ENCODE measurements around the gene FBXO17. TPM values are rescaled to one million over a fixed set of nuclear protein-coding genes. Genes with fewer than 3 reads are reported as not detected.
A peak's percentile ranks its signal among the peaks of the same experiment; 100 is the strongest.
"Not testable (repeated sequence)": the region's sequence is repeated elsewhere in the genome, so short reads cannot be mapped to it uniquely, and the experiment has no call there.

The FBXO17 gene
- total RNA-seq, 2 experiments from 2014 or later = not detected

DNA sequence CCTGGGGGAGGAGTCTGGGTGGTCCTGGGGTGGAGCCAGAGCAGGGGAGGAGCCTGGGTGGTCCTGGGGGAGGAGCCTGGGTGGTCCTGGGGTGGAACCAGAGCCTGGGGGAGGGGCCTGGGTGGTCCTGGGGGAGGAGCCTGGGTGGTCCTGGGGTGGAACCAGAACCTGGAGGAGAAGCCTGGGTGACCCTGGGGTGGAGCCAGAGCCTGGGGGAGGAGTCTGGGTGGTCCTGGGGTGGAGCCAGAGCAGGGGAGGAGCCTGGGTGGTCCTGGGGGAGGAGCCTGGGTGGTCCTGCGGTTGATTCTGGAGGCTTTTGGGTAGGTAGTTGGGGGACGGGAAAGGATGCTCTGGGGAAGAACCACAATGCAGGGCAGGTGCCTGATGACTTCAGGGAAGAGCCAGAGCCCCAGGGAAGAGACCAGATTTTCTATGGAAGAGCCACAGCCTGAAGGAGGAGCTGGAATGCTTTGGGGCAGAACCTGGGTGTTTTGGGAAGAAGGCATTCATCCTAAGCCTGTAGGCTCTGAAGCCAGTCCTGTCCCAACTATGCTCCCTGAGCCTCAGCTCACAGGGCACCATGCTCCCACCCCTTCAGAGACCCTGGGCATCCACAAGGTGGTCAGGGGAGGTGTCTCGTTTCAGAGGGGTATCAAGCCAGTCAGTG lies 29.8 kb downstream of the FBXO17 start:
- peaks cover 23% of the 10 kb centered on the region for H3K27me3 Mint-ChIP-seq
- H3K4me1 Mint-ChIP-seq = peaks cover 19% of the 10 kb centered on the region
- no peak for DNase-seq
- no peak for ATAC-seq (ENCODE audit: low read depth)
- H3K36me3 Mint-ChIP-seq = peaks cover 3% of the 10 kb centered on the region
- H3K4me3 Mint-ChIP-seq = no peak overlapping the region
- no peak overlapping the region for H3K27ac Mint-ChIP-seq
- POLR2A ChIA-PET = interaction anchor here (1.6 kb wide), 1 partner anchor 15 kb away, joined by 4 read pairs; the partner anchor contains the start of genes MRPS12 and SARS2
- H3K9me3 Mint-ChIP-seq = no peaks in the 10 kb centered on the region

DNA sequence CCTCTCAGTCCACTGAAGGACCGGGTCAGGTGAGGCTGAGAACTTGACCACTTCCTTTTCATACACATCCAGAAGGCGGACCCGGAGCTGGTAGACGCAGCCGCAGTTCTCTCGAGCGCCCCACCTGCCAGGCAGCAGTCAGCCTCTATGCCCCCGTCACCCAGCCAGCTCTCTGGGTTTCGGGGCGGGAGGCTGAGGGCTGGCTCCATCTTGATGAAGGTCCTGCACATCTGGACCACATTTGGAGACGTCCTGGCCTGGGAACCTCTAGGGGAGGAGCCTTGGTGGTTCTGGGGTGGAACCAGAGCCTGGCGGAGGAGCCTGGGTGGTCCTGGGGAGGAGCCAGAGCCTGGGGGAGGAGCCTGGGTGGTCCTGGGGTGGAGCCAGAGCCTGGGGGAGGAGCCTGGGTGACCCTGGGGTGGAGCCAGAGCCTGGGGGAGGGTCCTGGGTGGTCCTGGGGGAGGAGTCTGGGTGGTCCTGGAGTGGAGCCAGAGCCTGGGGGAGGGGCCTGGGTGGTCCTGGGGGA lies 30.5 kb downstream of the FBXO17 start:
- peaks cover 3% of the 10 kb centered on the region for H3K36me3 Mint-ChIP-seq
- no peak overlapping the region for H3K27ac Mint-ChIP-seq
- ATAC-seq (ENCODE audit: low read depth) (no peak), DNase-seq (no peak)
- H3K27me3 Mint-ChIP-seq = peaks cover 23% of the 10 kb centered on the region
- H3K4me1 Mint-ChIP-seq = peaks cover 20% of the 10 kb centered on the region
- no peak overlapping the region for H3K4me3 Mint-ChIP-seq
- POLR2A ChIA-PET = interaction anchor here (1.6 kb wide), 1 partner anchor 14 kb away, joined by 4 read pairs; the partner anchor contains the start of genes MRPS12 and SARS2
- H3K9me3 Mint-ChIP-seq = no peaks in the 10 kb centered on the region

- Mint-ChIP-seq H3K4me1 (peaks cover 15% of the 10 kb centered on the region), H3K4me3 (no peak overlapping the region), H3K27ac (no peak overlapping the region), H3K27me3 (peaks cover 16% of the 10 kb centered on the region), H3K36me3 (peaks cover 3% of the 10 kb centered on the region), H3K9me3 (no peaks in the 10 kb centered on the region)
- POLR2A ChIA-PET = interaction anchor here (0.6 kb wide), 1 partner anchor 598 kb away, joined by 5 read pairs; no protein-coding TSS in a partner anchor
- no peak for ATAC-seq (ENCODE audit: low read depth)
- DNase-seq = no peak
Measured at GRCh38 chr19:38942471-38943181, 32.9 kb downstream of the FBXO17 start.

DNA sequence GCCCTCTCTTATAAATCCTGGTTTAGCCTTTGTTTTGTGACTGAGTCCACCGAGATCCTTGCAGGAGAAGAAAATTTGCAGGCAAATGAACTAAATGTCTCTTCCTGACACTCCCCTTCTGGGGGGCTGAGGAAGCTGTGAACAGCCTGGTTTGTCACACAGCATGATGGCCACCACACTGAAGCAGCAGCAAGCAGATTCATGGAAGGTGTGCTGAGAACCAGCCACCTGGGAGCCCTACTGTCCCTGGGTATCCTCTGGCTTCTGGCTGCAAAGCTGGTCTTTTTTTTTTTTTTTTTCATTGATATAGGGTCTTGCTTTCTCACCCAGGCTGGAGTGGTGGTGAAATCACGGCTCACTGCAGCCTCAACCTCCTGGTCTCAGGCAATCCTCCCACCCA lies 33.6 kb downstream of the FBXO17 start:
- DNase-seq = no peak
- ATAC-seq (ENCODE audit: low read depth) = no peak
- no peaks in the 10 kb centered on the region for H3K9me3 Mint-ChIP-seq
- H3K27ac Mint-ChIP-seq = no peak overlapping the region
- peaks cover 15% of the 10 kb centered on the region for H3K4me1 Mint-ChIP-seq
- POLR2A ChIA-PET = interaction anchor here (0.6 kb wide), 1 partner anchor 599 kb away, joined by 5 read pairs; no protein-coding TSS in a partner anchor
- H3K4me3 Mint-ChIP-seq = peak overlapping the region; percentile 18
- peaks cover 3% of the 10 kb centered on the region for H3K36me3 Mint-ChIP-seq
- H3K27me3 Mint-ChIP-seq = peaks cover 12% of the 10 kb centered on the region

DNA sequence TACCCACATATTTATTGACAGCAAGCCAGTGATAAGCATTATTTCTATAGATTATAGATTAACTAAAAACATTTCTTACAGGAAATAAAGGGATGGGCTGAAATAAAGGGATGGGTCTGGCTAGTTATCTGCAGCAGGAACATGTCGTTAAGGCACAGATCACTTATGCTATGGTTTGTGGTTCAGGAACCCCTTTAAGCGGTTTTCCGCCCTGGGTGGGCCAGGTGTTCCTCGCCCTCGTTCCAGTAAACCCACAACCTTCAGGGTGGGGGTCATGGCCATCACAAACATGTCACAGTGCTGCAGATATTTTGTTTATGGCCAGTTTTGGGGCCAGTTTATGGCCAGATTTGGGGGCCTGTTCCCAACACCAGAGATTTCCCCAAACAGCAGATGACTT lies 34.1 kb downstream of the FBXO17 start:
- H3K36me3 Mint-ChIP-seq; ATAC-seq (ENCODE audit: low read depth); H3K27ac Mint-ChIP-seq; H3K9me3 Mint-ChIP-seq; DNase-seq: not testable (repeated sequence)
- POLR2A ChIA-PET = interaction anchor here (1.7 kb wide), 1 partner anchor 10 kb away, joined by 7 read pairs; the partner anchor contains the start of genes MRPS12 and SARS2
- H3K4me3 Mint-ChIP-seq = peak overlapping the region; percentile 42
- peaks cover 12% of the 10 kb centered on the region for H3K27me3 Mint-ChIP-seq
- peaks cover 14% of the 10 kb centered on the region for H3K4me1 Mint-ChIP-seq

- Mint-ChIP-seq H3K36me3 (peaks cover 13% of the 10 kb centered on the region), H3K27me3 (peaks cover 12% of the 10 kb centered on the region), H3K27ac (no peak overlapping the region), H3K4me3 (no peak overlapping the region), H3K4me1 (peaks cover 14% of the 10 kb centered on the region), H3K9me3 (peaks cover 1% of the 10 kb centered on the region)
- ATAC-seq (ENCODE audit: low read depth) (no peak), DNase-seq (no peak)
- POLR2A ChIA-PET = interaction anchor here (1.7 kb wide), 1 partner anchor 9 kb away, joined by 7 read pairs; the partner anchor contains the start of genes MRPS12 and SARS2
Measured at GRCh38 chr19:38939957-38940356, 35.6 kb downstream of the FBXO17 start.

DNA sequence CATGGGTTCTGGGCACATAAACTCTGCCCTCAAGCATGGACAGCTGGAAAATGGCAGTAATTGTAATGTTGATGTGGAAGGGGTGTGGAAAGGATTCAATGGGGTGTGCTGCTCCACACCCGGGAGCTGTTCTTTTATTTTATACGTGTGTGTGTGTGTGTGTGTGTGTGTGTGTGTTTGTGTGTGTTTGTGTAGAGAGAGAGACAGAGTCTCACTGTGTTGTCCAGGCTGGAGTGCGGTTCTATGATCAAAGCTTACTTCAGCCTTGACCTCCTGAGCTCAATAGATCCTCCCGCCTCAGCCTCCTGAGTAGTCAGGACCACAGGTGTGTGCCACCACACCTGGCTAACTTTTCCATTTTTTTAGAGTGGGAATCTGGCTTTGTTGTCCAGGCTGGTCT lies 42.0 kb downstream of the FBXO17 start:
- DNase-seq (no peak), ATAC-seq (ENCODE audit: low read depth) (no peak)
- no peaks in the 10 kb centered on the region for H3K27me3 Mint-ChIP-seq
- H3K27ac Mint-ChIP-seq = no peak overlapping the region
- H3K9me3 Mint-ChIP-seq = peaks cover 6% of the 10 kb centered on the region
- H3K4me3 Mint-ChIP-seq = no peak overlapping the region
- POLR2A ChIA-PET = no interaction called here
- peaks cover 24% of the 10 kb centered on the region for H3K4me1 Mint-ChIP-seq
- H3K36me3 Mint-ChIP-seq = peaks cover 31% of the 10 kb centered on the region

- Mint-ChIP-seq H3K27ac (no peak overlapping the region), H3K27me3 (no peaks in the 10 kb centered on the region), H3K9me3 (peaks cover 6% of the 10 kb centered on the region), H3K4me1 (peaks cover 29% of the 10 kb centered on the region), H3K36me3 (peaks cover 32% of the 10 kb centered on the region), H3K4me3 (no peak overlapping the region)
- POLR2A ChIA-PET = interaction anchor here (0.7 to 3.7 kb wide), 2 partner anchors 32 to 263 kb away, joined by 3 to 13 read pairs; partner anchors contain the start of genes NFKBIB and SIRT2
- no peak for ATAC-seq (ENCODE audit: low read depth)
- DNase-seq = no peak
Measured at GRCh38 chr19:38932425-38933179, 42.9 kb downstream of the FBXO17 start.

- no peaks in the 10 kb centered on the region for H3K27me3 Mint-ChIP-seq
- H3K4me1 Mint-ChIP-seq = peaks cover 29% of the 10 kb centered on the region
- DNase-seq = no peak
- POLR2A ChIA-PET = interaction anchor here (0.8 to 3.7 kb wide), 8 partner anchors 9 to 558 kb away, joined by 3 to 13 read pairs (median 7); partner anchors contain the start of genes EIF3K, MAP4K1, NFKBIB and PSMD8
- ATAC-seq (ENCODE audit: low read depth) = no peak
- H3K27ac Mint-ChIP-seq = peak overlapping the region; percentile 99
- peaks cover 32% of the 10 kb centered on the region for H3K36me3 Mint-ChIP-seq
- peak overlapping the region; percentile 98 for H3K4me3 Mint-ChIP-seq
- peaks cover 6% of the 10 kb centered on the region for H3K9me3 Mint-ChIP-seq
Measured at GRCh38 chr19:38931521-38931793, 44.1 kb downstream of the FBXO17 start.

- Mint-ChIP-seq H3K36me3 (peaks cover 30% of the 10 kb centered on the region), H3K27ac (peak within 1 kb of the TSS; percentile 99), H3K9me3 (peaks cover 6% of the 10 kb centered on the region), H3K27me3 (no peaks in the 10 kb centered on the region), H3K4me3 (peak within 1 kb of the TSS; percentile 98), H3K4me1 (peaks cover 29% of the 10 kb centered on the region)
- DNase-seq (peak; percentile 95), ATAC-seq (ENCODE audit: low read depth) (peak; percentile 92)
- POLR2A ChIA-PET = interaction anchor here (0.8 to 3.7 kb wide), 20 partner anchors 10 to 557 kb away, joined by 3 to 13 read pairs (median 6); partner anchors contain the start of genes ECH1, EIF3K, FAM98C and MAP4K1
Measured at GRCh38 chr19:38930776-38931520, 44.6 kb downstream of the FBXO17 start, which contains the start of gene MRPS12. MRPS12 (plus strand) TSS chr19:38930944; CDS start chr19:38931295, 351 bp downstream.

GRCh38 chr19:38929929-38930775 lies 45.4 kb downstream of the FBXO17 start, which contains the start of gene SARS2:
SARS2 (minus strand) TSS chr19:38930763; CDS start chr19:38930736, 27 bp downstream.
- ATAC-seq (ENCODE audit: low read depth) (peak; percentile 74), DNase-seq (peak; percentile 96)
- Mint-ChIP-seq H3K27ac (peak within 1 kb of the TSS; percentile 99), H3K36me3 (peaks cover 24% of the 10 kb centered on the region), H3K4me3 (peak within 1 kb of the TSS; percentile 98), H3K4me1 (peaks cover 29% of the 10 kb centered on the region), H3K27me3 (no peaks in the 10 kb centered on the region), H3K9me3 (peaks cover 6% of the 10 kb centered on the region)
- POLR2A ChIA-PET = interaction anchor here (0.6 to 3.7 kb wide), 21 partner anchors 9 to 556 kb away, joined by 3 to 13 read pairs (median 5); partner anchors contain the start of genes ECH1, EIF3K, FAM98C and MAP4K1
